WTC11 (cell line): Measurements from ENCODE around the gene ZNF423.

ENCODE experiments used
- CREM ChIP-seq: sonication (generic); formaldehyde crosslinking; IDR thresholded peaks from 2 replicates; pipeline ENCODE4 v1.8.1; 2022; ENCODE audit warnings: mild to moderate bottlenecking, missing genetic modification reagents, moderate library complexity
- FOXK1 ChIP-seq: sonication (generic); formaldehyde crosslinking; IDR thresholded peaks from 2 replicates; pipeline ENCODE4 v1.8.0; 2022; ENCODE audit warnings: mild to moderate bottlenecking, moderate library complexity, missing genetic modification reagents
- GABPB1 ChIP-seq: sonication (generic); formaldehyde crosslinking; IDR thresholded peaks from 2 replicates; pipeline ENCODE4 v1.8.1; 2023; ENCODE audit warnings: mild to moderate bottlenecking, missing genetic modification reagents
- GRHL2 ChIP-seq: fragments of 250-450 bp; sonication (Bioruptor Pico); IDR thresholded peaks from 2 replicates; pipeline ENCODE4 v1.8.0; 2022; ENCODE audit warnings: mild to moderate bottlenecking, moderate library complexity; ENCODE audit not compliant: insufficient replicate concordance, severe bottlenecking
- IRF2 ChIP-seq: sonication (generic); formaldehyde crosslinking; IDR thresholded peaks from 2 replicates; pipeline ENCODE4 v1.8.0; 2022; ENCODE audit warnings: low read depth, missing genetic modification reagents, borderline replicate concordance
- NFE2L1 ChIP-seq: sonication (generic); formaldehyde crosslinking; IDR thresholded peaks from 2 replicates; pipeline ENCODE4 v1.8.1; 2023; ENCODE audit warnings: missing genetic modification reagents
- ZNF138 ChIP-seq: sonication (generic); formaldehyde crosslinking; conservative IDR thresholded peaks from 2 replicates; pipeline ENCODE4 v1.8.1; 2022; ENCODE audit warnings: mild to moderate bottlenecking, moderate library complexity, missing genetic modification reagents
- ZNF263 ChIP-seq: sonication (generic); formaldehyde crosslinking; IDR thresholded peaks from 2 replicates; pipeline ENCODE4 v1.8.1; 2022; ENCODE audit warnings: low read depth, mild to moderate bottlenecking, moderate library complexity, missing genetic modification reagents
- ZNF423 ChIP-seq: fragments of 250-450 bp; sonication (Bioruptor Pico); IDR thresholded peaks from 2 replicates; pipeline ENCODE4 v2.1.2; 2022; ENCODE audit warnings: mild to moderate bottlenecking, moderate library complexity
- TF ChIP-seq, protein P1 (sequence below): fragments of 200-600 bp; IDR thresholded peaks from 2 replicates; pipeline ENCODE4 v1.8.0; 2022; ENCODE audit warnings: antibody characterized with exemption
- TF ChIP-seq, protein P2 (sequence below): sonication (generic); formaldehyde crosslinking; IDR thresholded peaks from 2 replicates; pipeline ENCODE4 v1.8.1; 2022; ENCODE audit warnings: mild to moderate bottlenecking, missing genetic modification reagents, moderate library complexity, borderline replicate concordance
- TF ChIP-seq, protein P3 (sequence below): sonication (generic); formaldehyde crosslinking; conservative IDR thresholded peaks from 2 replicates; pipeline ENCODE4 v1.8.1; 2022; ENCODE audit warnings: mild to moderate bottlenecking, missing genetic modification reagents
- TF ChIP-seq, protein P4 (sequence below): sonication (generic); formaldehyde crosslinking; IDR thresholded peaks from 2 replicates; pipeline ENCODE4 v1.8.1; 2023; ENCODE audit warnings: mild to moderate bottlenecking, missing genetic modification reagents, moderate library complexity
- TF ChIP-seq, protein P5 (sequence below): sonication (generic); formaldehyde crosslinking; IDR thresholded peaks from 2 replicates; pipeline ENCODE4 v1.8.0; 2022; ENCODE audit warnings: mild to moderate bottlenecking, missing genetic modification reagents

DNA sequence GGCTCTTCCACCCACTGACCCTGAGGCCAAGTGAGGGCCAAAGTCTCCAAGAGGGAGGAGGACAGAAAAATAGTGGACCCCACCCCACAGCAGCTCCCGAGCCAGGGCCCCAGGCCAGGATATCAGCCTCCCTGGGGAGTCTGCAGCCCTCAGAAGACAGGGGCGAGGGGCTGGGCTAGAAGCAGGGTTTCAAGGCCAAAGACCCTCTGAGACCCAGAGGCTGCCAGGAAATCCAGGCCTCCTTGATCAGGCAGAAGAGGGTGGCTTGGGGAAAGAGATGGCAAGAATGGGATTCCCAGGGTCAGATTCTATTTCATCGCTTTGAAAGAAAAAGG lies 156.1 kb downstream of the ZNF423 start:
- TF ChIP-seq, protein P1, sequence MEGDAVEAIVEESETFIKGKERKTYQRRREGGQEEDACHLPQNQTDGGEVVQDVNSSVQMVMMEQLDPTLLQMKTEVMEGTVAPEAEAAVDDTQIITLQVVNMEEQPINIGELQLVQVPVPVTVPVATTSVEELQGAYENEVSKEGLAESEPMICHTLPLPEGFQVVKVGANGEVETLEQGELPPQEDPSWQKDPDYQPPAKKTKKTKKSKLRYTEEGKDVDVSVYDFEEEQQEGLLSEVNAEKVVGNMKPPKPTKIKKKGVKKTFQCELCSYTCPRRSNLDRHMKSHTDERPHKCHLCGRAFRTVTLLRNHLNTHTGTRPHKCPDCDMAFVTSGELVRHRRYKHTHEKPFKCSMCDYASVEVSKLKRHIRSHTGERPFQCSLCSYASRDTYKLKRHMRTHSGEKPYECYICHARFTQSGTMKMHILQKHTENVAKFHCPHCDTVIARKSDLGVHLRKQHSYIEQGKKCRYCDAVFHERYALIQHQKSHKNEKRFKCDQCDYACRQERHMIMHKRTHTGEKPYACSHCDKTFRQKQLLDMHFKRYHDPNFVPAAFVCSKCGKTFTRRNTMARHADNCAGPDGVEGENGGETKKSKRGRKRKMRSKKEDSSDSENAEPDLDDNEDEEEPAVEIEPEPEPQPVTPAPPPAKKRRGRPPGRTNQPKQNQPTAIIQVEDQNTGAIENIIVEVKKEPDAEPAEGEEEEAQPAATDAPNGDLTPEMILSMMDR = no peak
- TF ChIP-seq CREM (CRISPR knock-in tag) (no peak), GRHL2 (CRISPR knock-in tag) (no peak), FOXK1 (CRISPR knock-in tag) (no peak), ZNF423 (CRISPR knock-in tag) (no peak), GABPB1 (CRISPR knock-in tag) (no peak), IRF2 (CRISPR knock-in tag) (no peak), NFE2L1 (CRISPR knock-in tag) (no peak), ZNF138 (no peak), ZNF263 (CRISPR knock-in tag) (no peak)
- TF ChIP-seq, protein P2, sequence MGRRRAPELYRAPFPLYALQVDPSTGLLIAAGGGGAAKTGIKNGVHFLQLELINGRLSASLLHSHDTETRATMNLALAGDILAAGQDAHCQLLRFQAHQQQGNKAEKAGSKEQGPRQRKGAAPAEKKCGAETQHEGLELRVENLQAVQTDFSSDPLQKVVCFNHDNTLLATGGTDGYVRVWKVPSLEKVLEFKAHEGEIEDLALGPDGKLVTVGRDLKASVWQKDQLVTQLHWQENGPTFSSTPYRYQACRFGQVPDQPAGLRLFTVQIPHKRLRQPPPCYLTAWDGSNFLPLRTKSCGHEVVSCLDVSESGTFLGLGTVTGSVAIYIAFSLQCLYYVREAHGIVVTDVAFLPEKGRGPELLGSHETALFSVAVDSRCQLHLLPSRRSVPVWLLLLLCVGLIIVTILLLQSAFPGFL (CRISPR knock-in tag) = no peak
- TF ChIP-seq, protein P3, sequence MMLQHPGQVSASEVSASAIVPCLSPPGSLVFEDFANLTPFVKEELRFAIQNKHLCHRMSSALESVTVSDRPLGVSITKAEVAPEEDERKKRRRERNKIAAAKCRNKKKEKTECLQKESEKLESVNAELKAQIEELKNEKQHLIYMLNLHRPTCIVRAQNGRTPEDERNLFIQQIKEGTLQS (CRISPR knock-in tag) = no peak
- TF ChIP-seq, protein P4, sequence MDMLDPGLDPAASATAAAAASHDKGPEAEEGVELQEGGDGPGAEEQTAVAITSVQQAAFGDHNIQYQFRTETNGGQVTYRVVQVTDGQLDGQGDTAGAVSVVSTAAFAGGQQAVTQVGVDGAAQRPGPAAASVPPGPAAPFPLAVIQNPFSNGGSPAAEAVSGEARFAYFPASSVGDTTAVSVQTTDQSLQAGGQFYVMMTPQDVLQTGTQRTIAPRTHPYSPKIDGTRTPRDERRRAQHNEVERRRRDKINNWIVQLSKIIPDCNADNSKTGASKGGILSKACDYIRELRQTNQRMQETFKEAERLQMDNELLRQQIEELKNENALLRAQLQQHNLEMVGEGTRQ (CRISPR knock-in tag) = no peak
- TF ChIP-seq, protein P5, sequence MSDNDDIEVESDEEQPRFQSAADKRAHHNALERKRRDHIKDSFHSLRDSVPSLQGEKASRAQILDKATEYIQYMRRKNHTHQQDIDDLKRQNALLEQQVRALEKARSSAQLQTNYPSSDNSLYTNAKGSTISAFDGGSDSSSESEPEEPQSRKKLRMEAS = no peak
